T-helper 1 cell treated with Interleukin-12 subunit alpha and Interleukin-12 subunit beta and Interleukin-4 antibody, amounts not matched to agents 30 μg/mL and 1 μg/mL, for 36 hours (primary cell): ENCODE measurements around the gene ATP2B2.

Source experiments
- H3K27ac Mint-ChIP-seq: one replicate; pipeline ENCODE4 v1.8.0; 2021; ENCODE audit warnings: mild to moderate bottlenecking, mixed read lengths
- H3K27me3 Mint-ChIP-seq: one replicate; pipeline ENCODE4 v1.8.0; 2021; ENCODE audit warnings: low read depth, mixed read lengths
- H3K36me3 Mint-ChIP-seq: one replicate; pipeline ENCODE4 v1.8.0; 2021; ENCODE audit warnings: low read depth, mixed read lengths
- H3K4me1 Mint-ChIP-seq: one replicate; pipeline ENCODE4 v1.8.0; 2021; ENCODE audit warnings: low read depth, mixed read lengths
- H3K4me3 Mint-ChIP-seq: one replicate; pipeline ENCODE4 v1.8.0; 2021; ENCODE audit warnings: mild to moderate bottlenecking, moderate library complexity, mixed read lengths
- H3K9me3 Mint-ChIP-seq: one replicate; pipeline ENCODE4 v1.8.0; 2021; ENCODE audit warnings: mixed read lengths

Gene ATP2B2

GRCh38 chr3:10510743-10511432 is 5.5 kb upstream of the ATP2B2 start:
- Mint-ChIP-seq H3K36me3 (no peaks in the 10 kb centered on the region), H3K9me3 (no peaks in the 10 kb centered on the region), H3K27ac (no peak overlapping the region), H3K4me1 (no peaks in the 10 kb centered on the region), H3K4me3 (no peak overlapping the region), H3K27me3 (peaks cover 18% of the 10 kb centered on the region)

- Mint-ChIP-seq H3K9me3 (no peaks in the 10 kb centered on the region), H3K4me3 (no peak overlapping the region), H3K27me3 (peaks cover 21% of the 10 kb centered on the region), H3K27ac (no peak overlapping the region), H3K36me3 (no peaks in the 10 kb centered on the region), H3K4me1 (no peaks in the 10 kb centered on the region)
Measured at GRCh38 chr3:10510086-10510742, 4.8 kb upstream of the ATP2B2 start.

- H3K27ac Mint-ChIP-seq, result no peak overlapping the region
- no peaks in the 10 kb centered on the region for H3K9me3 Mint-ChIP-seq
- no peaks in the 10 kb centered on the region for H3K4me1 Mint-ChIP-seq
- no peak overlapping the region for H3K4me3 Mint-ChIP-seq
- peaks cover 27% of the 10 kb centered on the region for H3K27me3 Mint-ChIP-seq
- no peaks in the 10 kb centered on the region for H3K36me3 Mint-ChIP-seq
Measured at GRCh38 chr3:10509325-10509724, 3.9 kb upstream of the ATP2B2 start.

- no peaks in the 10 kb centered on the region for H3K36me3 Mint-ChIP-seq
- no peaks in the 10 kb centered on the region for H3K9me3 Mint-ChIP-seq
- H3K27ac Mint-ChIP-seq, result no peak overlapping the region
- H3K4me3 Mint-ChIP-seq, result no peak overlapping the region
- peaks cover 32% of the 10 kb centered on the region for H3K27me3 Mint-ChIP-seq
- no peaks in the 10 kb centered on the region for H3K4me1 Mint-ChIP-seq
Measured at GRCh38 chr3:10508619-10509260, 3.4 kb upstream of the ATP2B2 start.

- H3K9me3 Mint-ChIP-seq, result no peaks in the 10 kb centered on the region
Measured at GRCh38 chr3:10508235-10508618, 2.8 kb upstream of the ATP2B2 start.

GRCh38 chr3:10507331-10507730 is 1.9 kb upstream of the ATP2B2 start:
- Mint-ChIP-seq H3K9me3 (no peaks in the 10 kb centered on the region), H3K4me3 (no peak overlapping the region), H3K27me3 (peaks cover 32% of the 10 kb centered on the region), H3K36me3 (no peaks in the 10 kb centered on the region), H3K27ac (no peak overlapping the region), H3K4me1 (no peaks in the 10 kb centered on the region)

More at GRCh38 chr3:10508235-10508618, 2.8 kb upstream of the ATP2B2 start:
- H3K4me3 Mint-ChIP-seq, result no peak overlapping the region
- no peak overlapping the region for H3K27ac Mint-ChIP-seq
- H3K36me3 Mint-ChIP-seq, result no peaks in the 10 kb centered on the region
- H3K27me3 Mint-ChIP-seq, result peaks cover 32% of the 10 kb centered on the region
- no peaks in the 10 kb centered on the region for H3K4me1 Mint-ChIP-seq

- Mint-ChIP-seq H3K4me1 (no peaks in the 10 kb centered on the region), H3K27ac (no peak overlapping the region), H3K27me3 (peaks cover 32% of the 10 kb centered on the region), H3K36me3 (no peaks in the 10 kb centered on the region), H3K9me3 (no peaks in the 10 kb centered on the region), H3K4me3 (no peak overlapping the region)
Measured at GRCh38 chr3:10506696-10507095, 1.3 kb upstream of the ATP2B2 start.

GRCh38 chr3:10505791-10506585 is 602 bp upstream of the ATP2B2 start:
- Mint-ChIP-seq H3K9me3 (no peaks in the 10 kb centered on the region), H3K27me3 (peaks cover 30% of the 10 kb centered on the region), H3K36me3 (no peaks in the 10 kb centered on the region), H3K4me3 (no peak overlapping the region), H3K4me1 (no peaks in the 10 kb centered on the region), H3K27ac (no peak overlapping the region)

GRCh38 chr3:10504171-10505049 is 976 bp downstream of the ATP2B2 start:
- Mint-ChIP-seq H3K36me3 (no peaks in the 10 kb centered on the region), H3K4me1 (no peaks in the 10 kb centered on the region), H3K9me3 (no peaks in the 10 kb centered on the region), H3K4me3 (no peak overlapping the region), H3K27ac (no peak overlapping the region), H3K27me3 (peaks cover 27% of the 10 kb centered on the region)

- peaks cover 20% of the 10 kb centered on the region for H3K27me3 Mint-ChIP-seq
Measured at GRCh38 chr3:10503217-10503796, 2.1 kb downstream of the ATP2B2 start.

GRCh38 chr3:10502185-10502880 is 3.1 kb downstream of the ATP2B2 start:
- Mint-ChIP-seq H3K36me3 (no peaks in the 10 kb centered on the region), H3K27ac (no peak overlapping the region), H3K4me3 (no peak overlapping the region), H3K27me3 (peaks cover 15% of the 10 kb centered on the region), H3K9me3 (no peaks in the 10 kb centered on the region), H3K4me1 (no peaks in the 10 kb centered on the region)

More at GRCh38 chr3:10503217-10503796, 2.1 kb downstream of the ATP2B2 start:
- Mint-ChIP-seq H3K36me3 (no peaks in the 10 kb centered on the region), H3K4me1 (no peaks in the 10 kb centered on the region), H3K27ac (no peak overlapping the region), H3K9me3 (no peaks in the 10 kb centered on the region), H3K4me3 (no peak overlapping the region)

GRCh38 chr3:10501664-10502052 is 3.7 kb downstream of the ATP2B2 start:
- Mint-ChIP-seq H3K9me3 (no peaks in the 10 kb centered on the region), H3K27ac (no peak overlapping the region), H3K27me3 (peaks cover 15% of the 10 kb centered on the region), H3K36me3 (no peaks in the 10 kb centered on the region), H3K4me1 (no peaks in the 10 kb centered on the region), H3K4me3 (no peak overlapping the region)
